Measurements from ENCODE around the gene EIF4G3. TPM values are rescaled to one million over a fixed set of nuclear protein-coding genes. Genes with fewer than 3 reads are reported as not detected.

EIF4G3 gene
- total RNA-seq, 1 donor = 58.6 TPM

GRCh38 chr1:21067551-21068227 is 109.0 kb downstream of the EIF4G3 start:
- no peak for DNase-seq (ENCODE audit: low read depth)
- TF ChIP-seq CTCF (IDR thresholded peaks at IDR 0.05; ENCODE audit: insufficient read depth, low read length) = no peak
- H3K4me3 ChIP-seq (ENCODE audit: low read depth, low read length) = no peak overlapping the region

GRCh38 chr1:21066356-21067012 is 110.2 kb downstream of the EIF4G3 start:
- DNase-seq (ENCODE audit: low read depth) = no peak
- no peak overlapping the region for H3K4me3 ChIP-seq (ENCODE audit: low read depth, low read length)
- no peak for TF ChIP-seq CTCF (IDR thresholded peaks at IDR 0.05; ENCODE audit: insufficient read depth, low read length)

GRCh38 chr1:21065851-21066250 is 110.8 kb downstream of the EIF4G3 start:
- TF ChIP-seq CTCF (IDR thresholded peaks at IDR 0.05; ENCODE audit: insufficient read depth, low read length) = no peak
- no peak for DNase-seq (ENCODE audit: low read depth)
- H3K4me3 ChIP-seq (ENCODE audit: low read depth, low read length) = no peak overlapping the region

- TF ChIP-seq CTCF (IDR thresholded peaks at IDR 0.05; ENCODE audit: insufficient read depth, low read length) = no peak
- no peak overlapping the region for H3K4me3 ChIP-seq (ENCODE audit: low read depth, low read length)
- no peak for DNase-seq (ENCODE audit: low read depth)
Observed at GRCh38 chr1:21064057-21064456, 112.6 kb downstream of the EIF4G3 start.

GRCh38 chr1:21060523-21060922 is 116.2 kb downstream of the EIF4G3 start:
- DNase-seq (ENCODE audit: low read depth) = no peak
- TF ChIP-seq CTCF (IDR thresholded peaks at IDR 0.05; ENCODE audit: insufficient read depth, low read length) = no peak
- H3K4me3 ChIP-seq (ENCODE audit: low read depth, low read length) = no peak overlapping the region

- no peak overlapping the region for H3K4me3 ChIP-seq (ENCODE audit: low read depth, low read length)
- TF ChIP-seq CTCF (IDR thresholded peaks at IDR 0.05; ENCODE audit: insufficient read depth, low read length) = no peak
- DNase-seq (ENCODE audit: low read depth) = no peak
Observed at GRCh38 chr1:21059021-21059420, 117.7 kb downstream of the EIF4G3 start.

Data from fibroblast of the aortic adventitia (primary cell).